Effector CD4-positive, alpha-beta T cell (primary cell): Measurements from ENCODE around the gene DCTN2.
A peak's percentile ranks its signal among the peaks of the same experiment; 100 is the strongest.
"Not testable (repeated sequence)": the region's sequence is repeated elsewhere in the genome, so short reads cannot be mapped to it uniquely, and the experiment has no call there.

ENCODE experiments used
- DNase-seq: peaks from one replicate; pipeline ENCODE4 v3.0.0-alpha.2; 2020
- total RNA-seq: gene quantifications from one replicate; lab custom pipeline; 2026; lab: John Stamatoyannopoulos, UW

The DCTN2 gene
- total RNA-seq: 39.2 reads per million, percentile 63 among the genes with 10 or more reads in this experiment

- DNase-seq: peak; percentile 88
Observed at GRCh38 chr12:57546438-57547287, at the start of gene DCTN2. Gene DCTN2 (minus strand): TSS chr12:57547192. CDS start chr12:57547063, 129 bp downstream.

GRCh38 chr12:57593187-57593586 lies 46.2 kb upstream of the DCTN2 start:
- DNase-seq: no peak

GRCh38 chr12:57592551-57593165 lies 45.7 kb upstream of the DCTN2 start:
- no peak for DNase-seq

- DNase-seq: no peak
Observed at GRCh38 chr12:57591782-57592325, 44.9 kb upstream of the DCTN2 start.

- peak; percentile 68 for DNase-seq
Observed at GRCh38 chr12:57590864-57591781, 44.1 kb upstream of the DCTN2 start, which contains the start of gene PIP4K2C. Gene PIP4K2C (plus strand): TSS chr12:57591192. CDS start chr12:57591290, 98 bp downstream.

GRCh38 chr12:57590479-57590863 lies 43.5 kb upstream of the DCTN2 start:
- no peak for DNase-seq

- not testable (repeated sequence) for DNase-seq
Observed at GRCh38 chr12:57588951-57589610, 42.1 kb upstream of the DCTN2 start.

GRCh38 chr12:57586832-57587429 lies 39.9 kb upstream of the DCTN2 start:
- DNase-seq: no peak

- no peak for DNase-seq
Observed at GRCh38 chr12:57586128-57586527, 39.1 kb upstream of the DCTN2 start.

GRCh38 chr12:57585156-57585555 lies 38.2 kb upstream of the DCTN2 start:
- no peak for DNase-seq

- DNase-seq: no peak
Observed at GRCh38 chr12:57584690-57585089, 37.7 kb upstream of the DCTN2 start.

GRCh38 chr12:57584050-57584449 lies 37.1 kb upstream of the DCTN2 start:
- no peak for DNase-seq

- peak; percentile 60 for DNase-seq
Observed at GRCh38 chr12:57583008-57583831, 36.2 kb upstream of the DCTN2 start.

- no peak for DNase-seq
Observed at GRCh38 chr12:57582440-57582839, 35.4 kb upstream of the DCTN2 start.

- no peak for DNase-seq
Observed at GRCh38 chr12:57581802-57582201, 34.8 kb upstream of the DCTN2 start.

GRCh38 chr12:57580466-57580795 lies 33.4 kb upstream of the DCTN2 start:
- no peak for DNase-seq

- no peak for DNase-seq
Observed at GRCh38 chr12:57579677-57580465, 32.9 kb upstream of the DCTN2 start.

GRCh38 chr12:57579011-57579410 lies 32.0 kb upstream of the DCTN2 start:
- DNase-seq: no peak

- DNase-seq: no peak
Observed at GRCh38 chr12:57577981-57578758, 31.2 kb upstream of the DCTN2 start.
